NCI-H82 treated with DMSO at 0.1 percent for 48 hours (cell line): ENCODE data around the gene NME8.

Experiments used
- DNase-seq: peaks from one replicate; lab custom pipeline; 2025; ENCODE audit not compliant: unreplicated experiment; lab: John Stamatoyannopoulos, UW

NME8 gene

GRCh38 chr7:37930226-37930948, 82.0 kb downstream of the NME8 start:
- no peak for DNase-seq

GRCh38 chr7:37932543-37932942, 84.1 kb downstream of the NME8 start:
- DNase-seq = no peak

GRCh38 chr7:37933018-37933566, 84.7 kb downstream of the NME8 start:
- no peak for DNase-seq

GRCh38 chr7:37942934-37943610, 94.7 kb downstream of the NME8 start:
- no peak for DNase-seq

- DNase-seq = no peak
Observed at GRCh38 chr7:37943905-37944736, 95.7 kb downstream of the NME8 start.

- no peak for DNase-seq
Observed at GRCh38 chr7:37944737-37945054, 96.3 kb downstream of the NME8 start.

- DNase-seq = no peak
Observed at GRCh38 chr7:37945336-37945735, 96.9 kb downstream of the NME8 start.

GRCh38 chr7:37947138-37947940, 98.9 kb downstream of the NME8 start:
- no peak for DNase-seq

GRCh38 chr7:37947941-37948210, 99.5 kb downstream of the NME8 start:
- DNase-seq = no peak
